HG03469 (cell line): Measurements from ENCODE around the gene RBFOX2.
"Not testable (repeated sequence)": the region's sequence is repeated elsewhere in the genome, so short reads cannot be mapped to it uniquely, and the experiment has no call there.

Experiments
- ATAC-seq: cut with Tn5 transposase; IDR thresholded peaks from one replicate; pipeline ENCODE4 v1.9.1; 2021; ENCODE audit warnings: mild to moderate bottlenecking, moderate library complexity, moderate number of reproducible peaks; ENCODE audit not compliant: unreplicated experiment

The RBFOX2 gene

GRCh38 chr22:35746248-35746647 is 282.4 kb downstream of the RBFOX2 start:
- no peak for ATAC-seq

- no peak for ATAC-seq
These were observed 285.2 kb downstream of the RBFOX2 start for GRCh38 chr22:35743326-35743860.

- ATAC-seq: no peak
These were observed 286.1 kb downstream of the RBFOX2 start for GRCh38 chr22:35742342-35743100.

GRCh38 chr22:35740616-35741015 is 288.0 kb downstream of the RBFOX2 start:
- no peak for ATAC-seq

- no peak for ATAC-seq
These were observed 288.7 kb downstream of the RBFOX2 start for GRCh38 chr22:35739931-35740380.

GRCh38 chr22:35739076-35739930 is 289.3 kb downstream of the RBFOX2 start:
- no peak for ATAC-seq

GRCh38 chr22:35737886-35738285 is 290.7 kb downstream of the RBFOX2 start:
- ATAC-seq: not testable (repeated sequence)

GRCh38 chr22:35736701-35737100 is 291.9 kb downstream of the RBFOX2 start:
- no peak for ATAC-seq

GRCh38 chr22:35736166-35736565 is 292.5 kb downstream of the RBFOX2 start:
- ATAC-seq: no peak

- no peak for ATAC-seq
These were observed 293.1 kb downstream of the RBFOX2 start for GRCh38 chr22:35735542-35735941.

GRCh38 chr22:35734517-35734827 is 294.2 kb downstream of the RBFOX2 start:
- no peak for ATAC-seq

- ATAC-seq: no peak
These were observed 294.7 kb downstream of the RBFOX2 start for GRCh38 chr22:35733791-35734516.

GRCh38 chr22:35733036-35733435 is 295.6 kb downstream of the RBFOX2 start:
- ATAC-seq: no peak

- no peak for ATAC-seq
These were observed 296.5 kb downstream of the RBFOX2 start for GRCh38 chr22:35732116-35732515.

- ATAC-seq: no peak
These were observed 297.3 kb downstream of the RBFOX2 start for GRCh38 chr22:35731321-35731720.

GRCh38 chr22:35729309-35729698 is 299.3 kb downstream of the RBFOX2 start:
- ATAC-seq: no peak

- no peak for ATAC-seq
These were observed 299.9 kb downstream of the RBFOX2 start for GRCh38 chr22:35728639-35729308.

- no peak for ATAC-seq
These were observed 301.2 kb downstream of the RBFOX2 start for GRCh38 chr22:35727436-35727835.

- no peak for ATAC-seq
These were observed 301.7 kb downstream of the RBFOX2 start for GRCh38 chr22:35726933-35727332.

- ATAC-seq: no peak
These were observed 302.2 kb downstream of the RBFOX2 start for GRCh38 chr22:35726398-35726797.

- ATAC-seq: no peak
These were observed 303.1 kb downstream of the RBFOX2 start for GRCh38 chr22:35725521-35725920.
